H1 (cell line): ENCODE measurements around the gene PPP1R1B. TPM values are rescaled to one million over a fixed set of nuclear protein-coding genes. Genes with fewer than 3 reads are reported as not detected.

Source experiments
- E2F6 ChIP-seq: IDR thresholded peaks from 2 replicates; pipeline ENCODE4 v1.6.1; 2012; ENCODE audit warnings: inconsistent platforms
- NANOG ChIP-seq: IDR thresholded peaks from 2 replicates; pipeline ENCODE4 v1.6.1; 2011; ENCODE audit warnings: low read length, low read depth, mild to moderate bottlenecking, inconsistent platforms; ENCODE audit not compliant: insufficient read depth, poor library complexity, severe bottlenecking
- POU5F1 ChIP-seq: IDR thresholded peaks from 2 replicates; pipeline ENCODE4 v1.6.1; 2011; ENCODE audit warnings: low read depth, mild to moderate bottlenecking, low read length, moderate library complexity
- SIX5 ChIP-seq: IDR thresholded peaks from 2 replicates; pipeline ENCODE4 v1.6.1; 2011; ENCODE audit warnings: mild to moderate bottlenecking, low read depth, low read length
- TBP ChIP-seq: IDR thresholded peaks from 2 replicates; pipeline ENCODE4 v1.6.1; 2011; ENCODE audit warnings: low read depth, low read length, improper control_type of control experiment
- TCF12 ChIP-seq: IDR thresholded peaks from 2 replicates; pipeline ENCODE4 v1.6.1; 2011; ENCODE audit warnings: low read depth, mild to moderate bottlenecking, low read length
- polyA plus RNA-seq, 7 experiments: library from polyadenylated mRNA; depleted of rRNA in 3 of 7; stranded (reverse) in 5 of 7; unstranded in 2 of 7; fragments of >200 nt in 5 of 7; fragments of 200-250 nt in 2 of 7; gene quantifications; 1 replicate in 5 of 7; 2 replicates in 1 of 7; 4 replicates in 1 of 7; pipeline versions ENCODE4 v1.2.1 to v1.2.3, GENCODE V29; 2011 to 2013; ENCODE audit warnings: missing spikeins in 2 of 7, mixed read lengths in 2 of 7
- total RNA-seq: library from RNA; stranded (reverse); fragmentation: NEBNext Ultra II Directional; extraction: Animal tissue kit (Norgen Biotek cat#: 25700); gene quantifications from 2 replicates; pipeline ENCODE4 v1.2.1, GENCODE V29; 2021

Gene PPP1R1B
- total and polyA plus RNA-seq, 2 of the 8 experiments (the other 6 are each of a cell fraction or from before 2014, with no cell fraction given), result 10.7 to 22.3 TPM

DNA sequence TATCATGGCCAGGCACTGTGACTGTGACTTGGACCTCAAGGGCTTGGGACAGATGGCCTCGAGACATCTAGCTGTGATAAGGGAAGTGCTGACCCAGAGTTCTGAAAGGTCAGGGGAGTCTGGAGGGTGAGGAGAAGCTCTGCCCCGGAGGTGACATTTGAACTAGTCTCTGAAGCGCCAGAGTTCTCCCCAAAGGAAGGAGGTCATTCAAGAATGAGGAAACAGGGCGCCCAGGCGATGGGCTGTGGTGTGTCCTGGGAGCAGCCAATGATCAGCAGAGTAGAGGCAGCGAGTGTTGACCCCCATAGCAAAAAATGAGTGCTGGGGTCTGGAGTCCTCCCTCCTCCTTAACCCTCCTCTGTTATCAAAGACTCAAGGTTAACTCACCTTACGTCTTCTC lies 15.1 kb downstream of the PPP1R1B start (continued):
- TF ChIP-seq NANOG (no peak), SIX5 (no peak), POU5F1 (no peak), TCF12 (no peak), TBP (no peak), E2F6 (no peak)
